SKM-1 treated with dmso at 0.1 percent for 144 hours (cell line): ENCODE measurements around the gene DPY19L1.
"Not testable (repeated sequence)": the region's sequence is repeated elsewhere in the genome, so short reads cannot be mapped to it uniquely, and the experiment has no call there.

Experiments
- DNase-seq: peaks from one replicate; lab custom pipeline; 2025; ENCODE audit not compliant: unreplicated experiment; lab: John Stamatoyannopoulos, UW

The DPY19L1 gene

DNA sequence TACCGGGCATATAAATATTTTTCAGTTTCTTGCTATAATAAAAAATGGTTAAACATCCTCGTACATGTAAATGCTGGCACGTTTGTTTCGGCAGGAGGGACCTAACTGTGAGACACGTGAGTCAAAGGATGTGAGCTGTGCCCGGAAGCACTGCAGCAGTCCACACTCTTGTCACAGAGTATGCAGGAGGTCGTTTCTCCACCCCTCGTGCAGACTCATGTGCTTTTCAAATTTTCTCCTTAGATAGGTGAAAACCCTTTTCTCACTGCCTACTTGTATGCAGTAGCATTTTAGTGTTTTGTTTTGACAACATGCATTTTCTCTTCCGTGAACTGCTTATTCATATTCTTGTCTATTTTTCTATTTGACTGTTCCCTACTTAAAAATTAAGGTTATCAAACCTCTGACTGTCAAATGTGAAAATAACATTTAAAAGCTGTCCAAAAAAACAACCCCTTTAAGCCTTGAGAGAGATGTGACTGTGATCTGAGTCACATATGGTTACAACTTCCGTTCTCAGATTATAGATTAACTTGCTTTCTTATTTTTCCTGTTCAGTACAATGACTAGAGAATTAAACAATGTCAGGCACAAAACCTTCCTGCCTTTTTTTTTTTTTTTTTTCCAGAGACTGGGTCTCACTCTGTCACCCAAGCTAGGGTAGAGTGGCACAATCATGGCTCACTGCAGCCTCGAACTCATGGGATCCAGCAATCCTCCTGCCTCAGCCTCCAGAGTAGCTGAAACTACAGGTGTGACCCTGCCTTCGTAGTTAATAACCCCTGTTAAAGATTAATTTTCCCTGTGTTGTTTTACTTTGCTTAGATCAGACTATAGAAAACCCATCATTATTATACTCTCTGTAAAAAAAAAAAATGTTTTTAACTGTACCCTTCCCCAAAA lies 45.1 kb downstream of the DPY19L1 start:
- DNase-seq = no peak

DNA sequence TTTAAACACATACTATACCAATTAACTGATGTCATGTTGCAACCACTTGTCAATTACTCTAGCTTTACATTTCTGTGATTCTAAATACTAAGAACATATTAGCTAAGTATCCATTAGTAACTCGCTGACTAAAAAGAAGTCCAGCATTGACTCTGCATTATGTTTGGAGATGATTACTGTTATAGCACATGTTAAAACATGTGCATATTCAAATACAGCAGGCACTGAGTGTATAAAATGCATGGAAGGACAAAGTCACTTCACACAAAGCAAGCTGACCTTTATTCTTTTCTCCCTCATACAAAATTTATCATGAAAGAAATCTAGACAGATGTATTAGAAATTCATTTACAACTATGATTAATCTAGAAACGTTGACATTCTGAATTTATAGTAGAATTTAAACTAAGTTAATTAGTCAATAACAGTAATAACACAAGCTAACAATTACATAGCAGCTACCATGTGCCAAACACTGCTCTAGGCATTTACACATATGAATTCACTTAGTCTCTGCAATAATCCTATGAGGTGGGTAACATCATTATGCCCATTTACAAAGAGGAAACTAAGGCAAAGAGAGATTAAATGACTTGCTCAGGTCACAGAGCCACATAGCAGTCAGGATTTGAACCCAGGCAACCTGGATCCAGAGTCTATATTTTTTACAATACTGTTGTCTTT lies 48.7 kb downstream of the DPY19L1 start:
- DNase-seq = not testable (repeated sequence)

DNA sequence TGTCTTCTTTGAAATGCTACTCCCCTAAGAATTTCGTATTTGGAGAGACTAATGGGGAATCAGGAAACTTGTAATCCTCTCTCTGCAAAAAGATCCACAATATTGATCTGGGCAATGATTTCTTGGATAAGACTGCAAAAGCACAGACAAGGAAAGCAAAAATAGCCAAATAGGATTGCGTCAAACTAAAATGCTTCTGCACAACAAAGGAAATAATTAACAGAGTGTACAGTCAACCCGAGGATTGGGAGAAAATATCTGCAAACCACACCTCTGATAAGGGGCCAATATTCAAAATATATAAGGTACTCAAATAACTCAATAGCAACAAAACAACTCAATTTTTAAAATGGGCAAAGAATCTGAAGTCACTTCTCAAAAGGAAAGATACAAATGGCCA lies 52.1 kb downstream of the DPY19L1 start:
- DNase-seq = not testable (repeated sequence)

DNA sequence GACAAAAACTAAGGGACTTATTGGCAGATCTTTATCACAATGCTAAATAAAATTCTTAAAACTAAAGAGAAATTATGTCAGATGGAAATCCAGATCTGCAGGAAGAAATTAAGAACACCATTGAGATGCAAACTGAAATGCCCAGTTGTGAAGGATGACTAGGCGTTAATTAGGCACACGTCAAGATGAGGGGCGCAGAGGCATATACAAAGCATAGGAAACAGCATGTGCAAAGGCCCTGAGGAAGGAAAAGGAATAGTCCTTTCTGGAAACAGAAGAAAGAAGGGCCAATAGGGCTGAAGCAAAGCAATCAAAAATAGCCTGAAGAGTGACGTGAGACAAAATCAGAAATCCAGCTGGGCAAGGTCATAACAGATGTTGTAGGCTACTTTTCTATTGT lies 53.1 kb downstream of the DPY19L1 start:
- not testable (repeated sequence) for DNase-seq

DNA sequence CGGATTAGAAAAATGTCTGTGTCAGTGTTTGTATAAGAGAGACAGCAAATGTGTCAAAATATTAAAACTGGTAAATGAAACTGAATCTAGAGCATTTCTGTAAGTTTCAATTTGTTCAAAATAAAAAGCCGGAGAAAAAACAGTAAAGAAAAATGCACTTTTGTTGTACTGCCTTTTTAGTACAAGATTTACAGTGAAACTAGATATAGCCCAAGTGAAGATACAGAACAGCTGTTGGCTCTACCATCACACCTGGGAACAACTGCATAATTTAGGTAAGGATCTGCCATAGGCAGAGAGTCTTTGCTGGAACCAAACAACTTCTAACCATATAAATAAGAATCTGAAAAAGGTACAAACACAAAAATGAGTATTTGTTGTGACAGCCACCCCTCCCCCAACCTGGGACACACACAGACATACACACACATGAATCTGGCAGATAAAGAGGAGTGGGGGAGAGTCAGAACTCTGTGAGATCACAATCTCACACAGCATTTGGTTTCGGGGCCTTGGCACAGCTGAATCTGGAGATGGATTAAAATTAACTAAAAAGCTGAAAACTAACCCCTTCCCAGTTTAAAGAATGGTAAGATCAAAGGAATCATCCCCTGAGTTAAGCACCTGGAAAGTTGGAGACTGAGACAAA lies 54.8 kb downstream of the DPY19L1 start:
- DNase-seq = no peak

DNA sequence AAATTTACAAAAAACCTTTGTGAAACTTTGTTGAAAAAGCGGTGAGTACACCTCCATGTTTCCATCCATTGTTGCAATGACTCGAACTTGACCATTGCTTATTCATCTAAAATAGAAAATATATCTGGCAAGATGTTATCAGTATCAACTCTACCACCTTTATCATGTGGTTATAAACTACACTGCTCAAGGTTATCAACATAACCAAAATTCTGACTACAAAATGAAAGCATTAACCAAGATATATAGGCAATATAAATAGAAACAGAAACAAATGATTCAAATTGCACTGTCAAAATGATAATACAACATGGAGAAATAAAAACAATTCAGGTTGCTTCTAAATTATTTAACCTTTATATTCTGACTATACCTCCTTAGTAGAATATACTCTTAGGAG lies 58.2 kb downstream of the DPY19L1 start:
- DNase-seq = not testable (repeated sequence)

DNA sequence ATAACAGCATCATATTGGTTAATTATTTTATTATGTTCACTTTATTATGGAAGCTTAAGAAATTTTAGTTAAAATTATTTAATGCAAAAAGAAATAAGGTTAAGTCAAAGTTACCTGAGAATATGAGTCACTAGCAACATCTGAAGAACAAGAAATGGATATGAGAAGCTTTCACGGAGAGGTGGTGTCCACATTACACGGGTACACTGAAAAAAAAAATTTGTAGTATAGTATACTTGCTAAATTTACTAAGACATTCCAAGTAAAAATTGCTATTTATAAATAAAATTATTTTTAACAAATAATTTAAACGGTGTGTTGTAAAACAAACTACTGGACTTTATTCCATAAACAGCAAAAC lies 63.9 kb downstream of the DPY19L1 start:
- no peak for DNase-seq

DNA sequence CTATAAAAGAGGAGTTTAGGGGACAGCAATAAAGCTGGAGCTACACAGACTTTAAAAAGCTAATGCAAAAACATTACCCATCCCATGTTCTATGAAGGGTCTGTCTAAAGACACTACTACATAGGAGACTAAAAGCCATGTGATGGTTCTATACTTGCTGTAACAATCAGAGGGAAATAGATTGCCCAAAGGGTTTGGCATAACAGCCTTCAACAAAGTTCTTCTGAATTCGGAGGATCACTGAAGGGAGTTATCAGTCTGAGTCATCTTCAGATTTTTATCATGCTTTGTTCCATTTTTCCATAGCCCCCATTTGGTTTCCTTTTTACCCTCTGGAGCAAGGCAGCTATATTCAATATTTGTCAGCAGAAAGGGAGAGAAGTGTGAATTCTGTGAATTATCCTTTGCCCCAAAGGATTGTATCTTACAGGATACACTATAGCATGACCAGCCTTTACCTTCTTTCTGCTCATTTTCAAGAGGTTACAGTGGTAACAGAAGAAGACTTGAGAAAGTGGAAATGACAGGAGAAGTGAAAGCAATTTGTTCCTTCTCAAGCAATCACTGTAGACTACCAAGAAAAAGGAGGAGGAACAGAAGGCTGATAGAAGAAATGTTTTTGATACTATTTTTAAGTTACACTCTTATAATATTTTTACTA lies 64.4 kb downstream of the DPY19L1 start:
- not testable (repeated sequence) for DNase-seq

DNA sequence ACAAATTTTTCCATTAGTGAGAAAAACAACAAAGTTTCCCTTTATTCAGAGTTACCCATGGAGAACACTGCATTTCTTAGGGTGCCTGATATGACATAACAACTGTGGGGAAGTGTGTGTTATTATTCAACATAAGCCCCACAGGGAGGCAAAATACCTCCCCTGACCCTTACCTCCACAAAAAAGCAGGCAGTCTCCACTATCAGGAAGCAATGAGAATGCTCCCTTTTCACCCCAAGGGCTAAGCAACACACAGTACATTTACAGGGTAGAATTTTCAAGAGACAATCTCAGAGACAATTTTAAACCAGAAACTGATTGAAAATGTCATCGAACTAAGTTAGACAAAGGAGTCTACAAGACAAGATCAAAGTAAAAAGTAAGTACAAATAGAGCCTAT lies 69.5 kb downstream of the DPY19L1 start:
- DNase-seq = not testable (repeated sequence)

DNA sequence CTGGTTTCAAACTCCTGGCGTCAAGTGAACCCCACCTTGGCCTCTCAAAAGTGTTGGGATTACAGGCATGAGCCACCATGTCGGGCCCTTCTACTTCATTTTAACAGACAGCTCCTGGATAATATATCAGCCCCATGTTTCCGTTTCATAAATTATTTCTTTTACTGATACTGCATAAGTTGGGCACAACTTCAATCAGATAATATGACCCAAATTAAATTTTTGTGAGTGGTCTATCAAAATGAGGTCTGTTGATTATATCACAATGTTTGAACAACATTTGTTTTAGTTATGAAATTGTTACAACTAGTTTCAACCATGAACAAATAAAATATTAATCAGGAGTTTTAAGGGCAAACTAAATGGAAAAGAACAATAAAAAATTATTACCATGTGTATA lies 70.8 kb downstream of the DPY19L1 start:
- DNase-seq = not testable (repeated sequence)

DNA sequence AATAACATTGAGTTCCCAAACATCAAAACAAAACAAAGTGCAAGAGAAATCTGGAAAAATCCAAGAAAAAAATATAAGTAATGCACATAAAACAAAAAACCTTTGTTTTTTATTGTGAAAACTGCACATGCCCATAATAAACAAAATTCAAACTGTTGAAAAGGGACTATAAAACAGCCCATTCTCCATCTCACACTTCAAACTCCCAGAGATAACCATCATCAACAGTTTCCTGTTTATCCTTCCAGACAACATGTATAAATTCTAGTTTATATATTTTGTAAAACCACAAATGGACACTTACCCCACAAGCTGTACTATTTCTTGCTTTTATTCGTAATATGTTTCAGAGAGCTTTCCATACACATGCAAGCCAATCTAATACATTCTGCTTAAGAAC lies 79.3 kb downstream of the DPY19L1 start:
- no peak for DNase-seq

DNA sequence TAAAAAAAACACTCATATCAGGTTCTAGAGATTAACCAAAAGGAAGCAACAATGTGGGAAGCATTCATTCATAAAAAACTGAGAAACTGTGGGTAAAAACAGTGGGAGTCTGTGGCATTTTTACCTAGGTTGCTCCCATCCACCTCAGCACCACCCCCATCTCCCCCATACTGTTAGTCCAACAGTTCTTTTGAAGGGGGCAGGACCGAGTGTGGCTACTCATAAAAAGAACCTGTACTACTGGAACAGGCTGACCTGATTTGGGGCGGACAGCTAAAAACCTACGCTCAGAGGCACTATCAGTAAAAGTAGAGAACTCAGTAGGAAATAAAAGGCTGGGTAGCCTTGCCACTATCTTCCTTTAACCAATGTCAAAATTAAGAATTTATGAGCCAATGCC lies 84.5 kb downstream of the DPY19L1 start:
- DNase-seq = no peak

DNA sequence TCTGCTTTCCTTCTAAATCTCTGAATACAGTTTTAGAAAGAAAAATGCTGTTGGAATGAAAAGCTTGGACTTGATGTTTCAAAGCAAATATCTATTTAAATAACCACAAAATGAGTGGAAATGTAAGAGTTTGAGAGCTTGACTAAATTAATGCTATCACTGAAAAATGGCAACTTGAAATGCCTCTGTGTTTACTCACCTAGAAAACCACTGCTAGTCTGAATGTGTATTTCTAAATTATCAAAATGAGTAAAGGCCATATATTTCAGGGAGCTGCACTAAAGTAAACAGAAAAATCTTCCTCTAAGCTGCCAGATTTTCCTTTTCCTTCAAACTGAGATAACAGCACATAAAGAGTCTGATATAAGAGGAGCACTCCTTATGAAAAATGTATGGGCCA lies 87.9 kb downstream of the DPY19L1 start:
- no peak for DNase-seq

DNA sequence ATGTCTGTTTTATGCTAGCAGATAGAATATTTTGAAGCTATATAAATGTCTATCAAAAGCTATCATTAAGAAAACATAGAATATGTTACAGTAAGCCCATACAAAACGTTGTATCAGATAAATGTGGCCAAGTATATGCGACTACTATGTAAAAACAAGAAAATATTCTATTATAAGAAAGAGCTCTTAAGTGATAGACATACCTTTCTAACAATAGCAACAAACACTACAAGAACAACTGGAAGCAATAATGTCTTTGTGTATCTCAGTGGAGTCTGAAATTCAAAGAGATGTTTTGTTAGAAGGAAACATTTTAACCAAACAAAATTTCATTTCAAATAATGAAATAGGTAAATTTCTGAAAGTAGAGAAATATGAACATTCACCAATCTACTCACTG lies 89.9 kb downstream of the DPY19L1 start:
- DNase-seq = not testable (repeated sequence)

DNA sequence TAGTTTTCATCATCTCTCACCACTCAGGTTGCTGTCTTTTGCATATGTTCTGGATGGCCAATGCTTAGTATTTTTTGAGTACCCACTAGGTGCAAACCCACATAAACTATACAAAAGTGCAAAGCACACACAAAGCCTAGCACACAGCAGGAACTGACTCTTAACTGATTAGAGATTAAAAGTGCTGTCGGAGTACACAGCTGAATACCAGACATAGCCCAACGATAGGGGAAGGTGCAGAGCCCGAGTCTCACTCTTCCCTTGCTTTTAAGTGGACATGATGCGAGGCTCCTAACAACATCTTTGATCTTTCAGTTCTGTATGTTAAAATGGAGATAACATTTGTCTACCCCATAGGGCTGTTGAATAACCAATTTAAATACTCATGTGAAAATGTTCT lies 90.8 kb downstream of the DPY19L1 start:
- no peak for DNase-seq

DNA sequence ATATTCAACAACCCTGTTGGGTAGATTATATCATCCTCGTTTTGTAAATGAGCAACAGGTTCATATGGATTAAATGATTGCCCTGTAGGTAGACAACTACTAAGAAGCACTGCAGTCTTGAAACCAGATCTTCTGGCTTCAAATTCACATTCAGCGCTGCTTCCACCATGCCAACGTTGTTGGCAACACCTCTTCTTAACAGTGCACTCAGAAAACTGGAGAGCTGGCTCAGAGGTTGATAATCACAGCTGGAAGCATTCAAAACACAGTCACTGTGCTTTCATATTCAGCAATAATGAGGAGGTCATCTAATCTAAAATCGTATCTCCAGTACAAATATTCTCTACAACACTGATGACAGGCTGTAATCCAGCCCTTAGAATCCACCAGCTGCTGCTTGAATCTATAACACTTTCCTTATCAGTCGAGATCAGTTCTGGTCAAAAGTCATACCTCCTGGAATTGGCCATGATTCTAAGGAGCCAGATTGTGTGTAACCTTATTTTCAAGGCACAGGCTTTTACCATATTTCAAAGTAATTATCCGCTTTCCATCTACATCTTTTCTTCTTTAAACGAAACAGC lies 91.3 kb downstream of the DPY19L1 start:
- not testable (repeated sequence) for DNase-seq

DNA sequence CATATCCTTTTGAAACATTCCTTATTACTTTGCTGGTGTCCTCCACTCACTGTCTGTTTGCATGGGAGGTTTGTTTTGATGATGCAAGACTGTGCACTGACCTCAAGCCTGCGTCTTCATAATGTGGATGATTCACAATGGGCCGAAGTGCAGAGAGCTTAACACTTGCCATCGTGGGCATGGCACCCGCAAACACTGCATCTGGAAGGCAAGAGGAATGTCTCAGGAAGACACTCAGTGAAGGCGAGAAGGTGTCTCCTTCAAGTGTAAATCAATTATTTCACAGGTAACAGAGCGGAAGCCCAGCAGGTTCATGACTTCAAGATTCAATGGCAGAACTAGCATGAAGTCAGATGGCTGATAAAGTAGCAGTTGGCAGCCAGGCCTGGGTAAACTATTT lies 98.1 kb downstream of the DPY19L1 start:
- DNase-seq = no peak

DNA sequence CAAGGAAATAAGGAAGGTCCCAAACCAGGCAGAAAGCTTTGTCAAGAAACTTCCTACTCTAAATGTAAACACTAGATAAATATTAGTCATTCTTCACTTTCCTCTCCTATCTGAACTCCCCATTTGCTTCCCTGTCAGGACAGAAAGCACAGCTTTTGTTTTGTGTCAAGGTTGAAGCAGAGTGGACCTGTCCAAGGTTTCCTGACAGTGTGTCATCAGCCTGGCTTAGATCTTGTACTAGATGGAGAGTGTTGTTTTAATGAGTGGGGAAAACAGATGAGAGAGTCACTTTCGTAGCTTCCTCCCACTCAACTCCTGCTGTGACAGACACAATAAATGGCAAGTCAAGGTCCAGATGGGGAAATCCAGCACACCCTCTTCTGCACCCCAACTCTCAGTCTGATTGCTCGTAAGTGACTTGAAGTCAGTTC lies 101.5 kb downstream of the DPY19L1 start:
- DNase-seq = not testable (repeated sequence)

DNA sequence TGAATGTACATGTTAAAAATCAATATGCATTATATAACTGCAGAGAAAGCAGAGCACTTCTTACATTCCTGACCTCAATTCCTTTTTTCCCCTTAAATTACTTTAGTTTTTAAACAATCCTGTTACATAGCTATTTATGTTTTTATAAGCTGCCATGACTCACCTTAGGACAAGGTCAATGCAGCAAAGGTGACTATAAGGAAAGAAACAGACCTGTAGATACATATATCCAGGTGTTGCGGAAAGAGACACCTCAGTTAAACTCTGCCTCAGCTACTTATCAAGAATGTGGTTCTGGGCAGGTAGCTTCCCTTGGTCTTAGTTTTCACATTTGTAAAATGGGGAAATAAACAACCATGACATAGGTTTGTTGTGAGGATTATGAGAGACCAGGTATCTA lies 105.5 kb downstream of the DPY19L1 start:
- DNase-seq = no peak

DNA sequence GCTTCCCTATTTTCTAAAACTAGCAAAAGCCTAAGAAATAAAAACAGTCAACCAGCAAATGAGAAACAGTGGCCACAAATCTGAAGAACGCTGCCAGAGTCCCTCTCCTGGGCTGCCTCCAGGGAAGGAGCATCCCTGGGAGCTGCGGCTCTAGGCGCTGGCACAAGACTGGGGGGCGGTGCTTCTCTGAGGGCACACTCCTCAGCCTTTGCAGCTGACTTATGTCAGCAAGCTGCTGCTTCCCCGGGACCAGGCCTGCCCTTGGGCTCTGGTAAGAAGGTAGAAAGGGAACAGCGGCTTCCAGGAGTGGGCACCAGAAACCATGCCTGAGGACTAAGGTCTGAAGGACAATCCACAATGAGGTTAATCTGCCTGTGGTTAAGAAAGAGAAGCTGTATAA lies 107.5 kb downstream of the DPY19L1 start:
- not testable (repeated sequence) for DNase-seq

DNA sequence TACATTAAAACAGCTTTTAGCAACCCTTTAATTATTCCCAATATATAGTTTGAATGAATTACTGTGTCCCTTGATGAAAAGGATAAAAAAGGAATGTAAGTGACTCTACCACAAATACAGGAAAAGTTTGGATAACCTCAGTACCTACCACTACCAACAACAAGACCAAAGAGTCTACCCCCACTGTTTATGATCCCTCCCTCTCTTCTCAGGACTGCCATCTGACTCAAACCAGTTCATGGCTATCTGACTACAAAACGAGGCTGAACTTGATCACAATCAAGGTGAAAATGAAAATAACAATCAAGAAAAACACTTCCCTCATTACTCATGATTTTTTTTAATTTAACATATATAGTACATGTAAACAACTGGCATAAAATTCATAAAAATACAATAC lies 108.7 kb downstream of the DPY19L1 start:
- DNase-seq = no peak
